ENCODE measurements around the gene HCN3.
"Not testable (repeated sequence)": the region's sequence is repeated elsewhere in the genome, so short reads cannot be mapped to it uniquely, and the experiment has no call there.

The HCN3 gene

GRCh38 chr1:155277070-155277901 lies at the start of gene HCN3:
HCN3 (plus strand) TSS chr1:155277463; CDS start chr1:155277591, 128 bp downstream.
- DNase-seq, result peak; percentile 97
- in situ Hi-C loops (cut with MboI; ENCODE audit: low pct_unique_long_range_greater_than_20kb, low sequenced_read_pairs), result no loop called here

GRCh38 chr1:155228096-155228427 lies 49.2 kb upstream of the HCN3 start:
- in situ Hi-C loops (cut with MboI; ENCODE audit: low pct_unique_long_range_greater_than_20kb, low sequenced_read_pairs), result no loop called here
- no peak for DNase-seq

- DNase-seq; in situ Hi-C loops (cut with MboI; ENCODE audit: low pct_unique_long_range_greater_than_20kb, low sequenced_read_pairs): not testable (repeated sequence)
Observed at GRCh38 chr1:155231302-155231701, 46.0 kb upstream of the HCN3 start.

GRCh38 chr1:155232001-155232978 lies 45.0 kb upstream of the HCN3 start:
- DNase-seq; in situ Hi-C loops (cut with MboI; ENCODE audit: low pct_unique_long_range_greater_than_20kb, low sequenced_read_pairs): not testable (repeated sequence)

- DNase-seq; in situ Hi-C loops (cut with MboI; ENCODE audit: low pct_unique_long_range_greater_than_20kb, low sequenced_read_pairs): not testable (repeated sequence)
Observed at GRCh38 chr1:155233502-155233901, 43.8 kb upstream of the HCN3 start.

GRCh38 chr1:155235375-155235774 lies 41.9 kb upstream of the HCN3 start:
- DNase-seq; in situ Hi-C loops (cut with MboI; ENCODE audit: low pct_unique_long_range_greater_than_20kb, low sequenced_read_pairs): not testable (repeated sequence)

- DNase-seq, result no peak
- in situ Hi-C loops (cut with MboI; ENCODE audit: low pct_unique_long_range_greater_than_20kb, low sequenced_read_pairs), result no loop called here
Observed at GRCh38 chr1:155236451-155236850, 40.8 kb upstream of the HCN3 start.

- in situ Hi-C loops (cut with MboI; ENCODE audit: low pct_unique_long_range_greater_than_20kb, low sequenced_read_pairs), result no loop called here
- peak; percentile 80 for DNase-seq
Observed at GRCh38 chr1:155241069-155241679, 36.1 kb upstream of the HCN3 start.

- no peak for DNase-seq
- in situ Hi-C loops (cut with MboI; ENCODE audit: low pct_unique_long_range_greater_than_20kb, low sequenced_read_pairs), result no loop called here
Observed at GRCh38 chr1:155241841-155242264, 35.4 kb upstream of the HCN3 start.

GRCh38 chr1:155242805-155243358 lies 34.4 kb upstream of the HCN3 start:
- DNase-seq, result no peak
- in situ Hi-C loops (cut with MboI; ENCODE audit: low pct_unique_long_range_greater_than_20kb, low sequenced_read_pairs), result no loop called here

GRCh38 chr1:155244368-155245162 lies 32.7 kb upstream of the HCN3 start:
- in situ Hi-C loops (cut with MboI; ENCODE audit: low pct_unique_long_range_greater_than_20kb, low sequenced_read_pairs), result no loop called here
- DNase-seq, result peak; percentile 99

GRCh38 chr1:155245163-155245524 lies 32.1 kb upstream of the HCN3 start:
- DNase-seq, result no peak
- in situ Hi-C loops (cut with MboI; ENCODE audit: low pct_unique_long_range_greater_than_20kb, low sequenced_read_pairs), result no loop called here

GRCh38 chr1:155246796-155247195 lies 30.5 kb upstream of the HCN3 start:
- DNase-seq; in situ Hi-C loops (cut with MboI; ENCODE audit: low pct_unique_long_range_greater_than_20kb, low sequenced_read_pairs): not testable (repeated sequence)

GRCh38 chr1:155247667-155248553 lies 29.4 kb upstream of the HCN3 start:
- no peak for DNase-seq
- in situ Hi-C loops (cut with MboI; ENCODE audit: low pct_unique_long_range_greater_than_20kb, low sequenced_read_pairs), result no loop called here

GRCh38 chr1:155250246-155250632 lies 27.0 kb upstream of the HCN3 start:
- in situ Hi-C loops (cut with MboI; ENCODE audit: low pct_unique_long_range_greater_than_20kb, low sequenced_read_pairs), result no loop called here
- DNase-seq, result no peak

GRCh38 chr1:155250633-155251449 lies 26.4 kb upstream of the HCN3 start:
- in situ Hi-C loops (cut with MboI; ENCODE audit: low pct_unique_long_range_greater_than_20kb, low sequenced_read_pairs), result no loop called here
- DNase-seq, result peak; percentile 93

GRCh38 chr1:155251566-155251965 lies 25.7 kb upstream of the HCN3 start:
- in situ Hi-C loops (cut with MboI; ENCODE audit: low pct_unique_long_range_greater_than_20kb, low sequenced_read_pairs), result no loop called here
- no peak for DNase-seq
